Suppressor macrophage treated with lipopolysaccharide for 1 hour (primary cell): ENCODE results near the gene CNMD.
"Not testable (repeated sequence)": the region's sequence is repeated elsewhere in the genome, so short reads cannot be mapped to it uniquely, and the experiment has no call there.

ENCODE experiments used
- DNase-seq, 3 donors: peaks; one replicate each; pipeline ENCODE4 v3.0.0-alpha.2; 2020 to 2022

The CNMD gene

GRCh38 chr13:52743988-52744387 lies 4.4 kb upstream of the CNMD start:
- DNase-seq, result no peak

GRCh38 chr13:52743569-52743968 lies 3.9 kb upstream of the CNMD start:
- DNase-seq, result no peak

- DNase-seq, result peak; percentile 28 to 60 (median 37)
Observed at GRCh38 chr13:52738719-52739467, 727 bp downstream of the CNMD start.

- no peak for DNase-seq
Observed at GRCh38 chr13:52737965-52738364, 1.7 kb downstream of the CNMD start.

GRCh38 chr13:52737451-52737850 lies 2.2 kb downstream of the CNMD start:
- DNase-seq, result no peak

GRCh38 chr13:52736891-52737290 lies 2.7 kb downstream of the CNMD start:
- no peak for DNase-seq

GRCh38 chr13:52734075-52734623 lies 5.5 kb downstream of the CNMD start:
- DNase-seq, result no peak

- no peak for DNase-seq
Observed at GRCh38 chr13:52726258-52726657, 13.4 kb downstream of the CNMD start.

GRCh38 chr13:52725302-52725701 lies 14.3 kb downstream of the CNMD start:
- DNase-seq, result no peak

GRCh38 chr13:52723181-52723580 lies 16.4 kb downstream of the CNMD start:
- no peak for DNase-seq

- not testable (repeated sequence) for DNase-seq
Observed at GRCh38 chr13:52721356-52721755, 18.3 kb downstream of the CNMD start.

GRCh38 chr13:52720904-52721303 lies 18.7 kb downstream of the CNMD start:
- DNase-seq, result not testable (repeated sequence)

- DNase-seq, result peak; percentile 78 to 85 (median 83)
Observed at GRCh38 chr13:52713894-52714293, 25.7 kb downstream of the CNMD start.

- no peak for DNase-seq
Observed at GRCh38 chr13:52712385-52712784, 27.2 kb downstream of the CNMD start.

- no peak for DNase-seq
Observed at GRCh38 chr13:52711286-52711685, 28.3 kb downstream of the CNMD start.

GRCh38 chr13:52708266-52708665 lies 31.4 kb downstream of the CNMD start:
- DNase-seq, result not testable (repeated sequence)

GRCh38 chr13:52707375-52707774 lies 32.2 kb downstream of the CNMD start:
- peak in 1 of 3 donors; percentile 24 for DNase-seq

GRCh38 chr13:52706081-52706480 lies 33.5 kb downstream of the CNMD start:
- no peak for DNase-seq

- DNase-seq, result no peak
Observed at GRCh38 chr13:52703482-52703881, 36.1 kb downstream of the CNMD start.

- DNase-seq, result no peak
Observed at GRCh38 chr13:52701728-52702465, 37.7 kb downstream of the CNMD start.

GRCh38 chr13:52696566-52696965 lies 43.1 kb downstream of the CNMD start:
- DNase-seq, result no peak

- DNase-seq, result peak in 2 of 3 donors; percentile 5 to 22
Observed at GRCh38 chr13:52695856-52696255, 43.8 kb downstream of the CNMD start.

- DNase-seq, result no peak
Observed at GRCh38 chr13:52686376-52686775, 53.2 kb downstream of the CNMD start.

- not testable (repeated sequence) for DNase-seq
Observed at GRCh38 chr13:52685806-52686205, 53.8 kb downstream of the CNMD start.
